Measurements from ENCODE around the gene GRID1. TPM values are rescaled to one million over a fixed set of nuclear protein-coding genes. Genes with fewer than 3 reads are reported as not detected.

GRID1 gene
- total RNA-seq, 1 experiment from 2014 or later = 0.05 TPM

DNA sequence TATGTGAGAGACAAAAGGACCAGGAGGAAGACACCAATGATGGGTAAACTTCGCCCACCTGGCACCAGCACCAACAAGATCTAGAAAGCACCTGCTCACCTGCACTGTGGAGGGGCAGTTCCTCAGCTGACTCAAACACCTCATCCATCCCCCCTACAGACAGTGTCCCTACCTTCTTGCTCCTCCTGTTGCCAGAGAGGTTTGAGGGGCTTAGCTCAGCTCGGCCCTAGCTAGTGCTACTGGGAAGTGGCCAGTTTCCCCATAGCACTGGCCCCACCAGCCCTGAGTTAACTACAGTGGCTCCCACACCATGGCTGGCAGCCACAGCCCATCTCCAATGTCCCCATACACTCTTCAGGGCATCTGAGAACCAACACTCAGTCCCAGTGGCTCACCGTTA, 70.8 kb downstream of the GRID1 start:
- DNase-seq (ENCODE audit: extremely low read depth, low read depth) = no peak

DNA sequence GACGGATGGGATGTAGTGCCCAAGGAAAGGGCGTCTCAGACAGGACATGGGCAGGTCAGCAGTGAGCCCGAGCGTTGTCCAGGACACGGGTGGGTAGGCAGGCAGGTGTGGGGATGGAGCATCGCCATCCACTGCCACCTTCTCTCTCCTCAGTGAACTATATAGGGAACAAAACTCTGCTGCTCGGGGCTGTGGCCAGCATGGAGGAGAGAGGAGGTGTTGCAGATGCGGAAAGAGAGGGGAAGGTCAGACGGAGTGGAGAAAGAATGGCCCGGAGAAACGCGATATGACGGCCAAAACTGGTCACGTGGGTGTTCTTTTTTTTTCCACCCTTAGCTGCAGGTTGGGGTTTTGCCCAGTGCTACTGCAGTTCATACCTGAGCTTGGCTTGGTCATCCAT, 71.2 kb downstream of the GRID1 start:
- DNase-seq (ENCODE audit: extremely low read depth, low read depth) = no peak

DNA sequence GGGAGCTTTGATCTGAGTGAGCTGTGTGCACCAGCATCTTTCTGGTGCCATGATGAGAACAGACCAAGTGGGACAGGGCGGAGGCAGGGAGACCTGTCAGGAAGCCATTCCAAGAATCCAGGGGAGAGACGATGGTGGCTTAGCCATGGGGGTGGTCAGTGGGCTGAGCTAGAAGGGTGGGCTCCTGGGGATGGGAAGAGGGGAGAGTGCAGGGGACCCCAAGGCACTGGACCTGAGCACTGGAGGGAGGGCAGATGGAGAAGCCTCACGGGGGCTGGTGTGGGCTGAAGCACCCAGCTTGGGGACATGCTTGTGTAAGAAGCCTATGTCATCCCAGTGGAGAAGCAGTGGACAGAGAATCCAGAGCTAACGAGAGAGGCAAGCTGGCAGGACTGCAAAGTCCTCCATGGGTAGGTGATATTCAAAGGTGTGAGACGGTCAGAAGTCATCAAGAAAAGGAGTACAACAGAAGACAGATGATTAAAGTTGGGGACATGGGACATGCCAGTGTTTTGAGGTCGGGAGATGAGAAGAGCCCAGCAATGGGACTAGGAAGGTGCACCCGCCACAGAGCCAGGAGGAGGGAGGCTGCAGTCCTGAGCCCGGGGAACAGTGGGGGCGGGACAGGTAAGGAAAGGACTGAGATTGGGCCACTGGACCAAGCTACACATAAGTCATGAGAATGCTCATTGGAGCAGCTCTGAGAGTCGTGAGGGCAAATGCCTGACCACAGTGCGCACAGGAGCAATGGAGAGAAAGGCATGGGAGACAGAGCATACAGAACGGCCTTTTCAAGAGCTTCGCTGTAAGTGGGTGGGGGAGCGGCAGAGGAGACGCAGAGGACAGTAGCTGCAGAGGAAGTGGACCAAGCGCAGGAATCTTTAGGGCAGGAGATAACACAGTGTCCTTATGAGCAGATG, 72.0 kb downstream of the GRID1 start:
- no peak for DNase-seq (ENCODE audit: extremely low read depth, low read depth)

DNA sequence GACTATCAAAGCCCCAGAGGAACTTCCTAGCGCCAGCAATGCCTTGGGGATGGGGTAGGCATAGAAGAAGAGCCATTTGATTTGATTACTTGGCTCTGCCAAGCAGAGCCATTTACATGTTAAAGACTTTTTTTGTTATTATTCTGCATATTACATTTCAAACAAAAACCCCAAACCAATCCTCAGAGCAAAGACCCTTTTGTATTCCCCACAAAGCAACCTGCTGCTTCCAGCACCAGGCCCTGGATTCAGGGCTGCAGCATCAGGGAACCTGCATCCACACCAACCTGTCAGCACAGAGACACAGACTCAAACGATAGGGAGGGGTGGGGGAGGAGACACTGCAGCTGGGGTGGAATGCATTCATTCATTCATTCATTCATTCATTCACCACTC, 73.2 kb downstream of the GRID1 start:
- no peak for DNase-seq (ENCODE audit: extremely low read depth, low read depth)

DNA sequence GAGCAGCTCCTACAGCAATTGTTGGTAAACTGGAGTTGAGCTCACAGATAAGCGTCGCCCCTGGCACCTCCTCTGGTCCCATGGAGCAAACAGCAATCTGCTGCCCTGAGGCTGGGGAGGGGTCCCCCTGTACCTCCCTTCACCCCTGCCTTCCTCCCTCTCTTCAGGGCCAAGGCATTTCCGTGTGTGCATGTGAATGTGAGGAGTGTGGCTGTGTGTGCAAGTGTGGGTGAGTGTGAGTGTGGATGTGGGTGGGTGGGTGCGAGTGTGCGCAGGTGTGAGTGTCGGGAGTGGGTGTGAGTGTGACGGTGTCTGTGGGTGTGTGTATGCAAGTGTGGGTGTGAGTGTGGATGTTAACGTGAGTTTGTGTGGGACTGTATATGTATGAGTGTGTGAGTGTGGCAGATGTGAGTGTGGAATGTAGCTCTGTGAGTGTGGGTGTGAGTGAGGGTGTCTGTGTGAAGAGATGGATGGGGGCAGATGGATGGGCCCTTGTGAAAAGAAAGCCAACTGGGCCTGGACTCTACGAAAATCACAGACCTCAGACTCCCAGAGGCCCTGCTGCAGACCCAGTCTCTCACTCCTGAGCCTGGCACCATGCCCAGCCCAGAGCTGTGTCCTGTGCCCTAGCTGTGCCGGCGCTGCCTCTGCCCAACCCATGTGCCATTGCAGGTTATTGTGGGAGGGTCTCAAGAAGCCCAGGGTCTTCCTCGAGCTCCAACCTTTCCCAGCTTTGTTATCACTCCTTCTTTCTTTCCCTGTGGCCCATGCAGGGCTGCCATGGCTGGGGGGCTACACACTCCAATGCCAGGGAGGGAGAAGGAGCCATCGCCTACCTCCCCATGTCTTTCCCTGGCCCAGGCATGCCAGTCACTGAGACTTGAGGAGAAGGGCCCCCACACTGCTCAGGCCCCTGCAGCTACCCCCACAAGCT, 73.9 kb downstream of the GRID1 start:
- DNase-seq (ENCODE audit: extremely low read depth, low read depth) = no peak

DNA sequence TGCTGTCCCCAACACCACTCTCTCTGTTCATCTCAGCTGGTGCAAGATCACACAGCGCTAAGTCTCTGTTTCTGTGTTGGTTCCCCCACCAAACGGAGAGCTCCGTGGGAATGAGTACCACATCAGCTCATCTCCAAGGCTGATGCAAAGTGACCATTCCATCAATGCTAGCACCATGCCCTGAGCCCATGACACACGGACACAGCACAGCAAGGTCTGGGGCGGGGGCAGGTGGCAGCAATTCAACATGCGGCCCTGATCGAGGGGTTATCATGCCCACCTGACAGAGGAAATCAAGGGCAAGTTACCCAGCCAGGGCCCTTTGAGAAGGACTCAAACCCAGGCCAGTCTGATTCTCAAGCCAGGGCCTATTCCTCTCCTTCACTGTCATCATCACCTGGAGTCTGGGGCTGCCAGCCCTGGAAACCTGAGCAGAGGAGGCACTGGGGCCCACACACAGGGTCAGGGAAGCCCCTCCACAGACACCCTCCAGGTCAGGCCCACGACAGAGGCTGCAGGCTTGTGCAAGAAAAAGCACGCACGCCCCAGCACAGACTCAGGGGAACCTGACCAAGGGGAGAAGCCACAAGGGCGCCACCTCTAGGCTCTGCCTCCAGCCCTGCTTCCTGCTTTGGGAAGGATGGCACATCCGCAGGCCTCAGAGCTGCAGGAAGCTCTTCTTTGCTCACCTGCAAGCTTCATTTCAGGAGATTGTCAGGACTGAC, 74.8 kb downstream of the GRID1 start:
- DNase-seq (ENCODE audit: extremely low read depth, low read depth) = no peak

DNA sequence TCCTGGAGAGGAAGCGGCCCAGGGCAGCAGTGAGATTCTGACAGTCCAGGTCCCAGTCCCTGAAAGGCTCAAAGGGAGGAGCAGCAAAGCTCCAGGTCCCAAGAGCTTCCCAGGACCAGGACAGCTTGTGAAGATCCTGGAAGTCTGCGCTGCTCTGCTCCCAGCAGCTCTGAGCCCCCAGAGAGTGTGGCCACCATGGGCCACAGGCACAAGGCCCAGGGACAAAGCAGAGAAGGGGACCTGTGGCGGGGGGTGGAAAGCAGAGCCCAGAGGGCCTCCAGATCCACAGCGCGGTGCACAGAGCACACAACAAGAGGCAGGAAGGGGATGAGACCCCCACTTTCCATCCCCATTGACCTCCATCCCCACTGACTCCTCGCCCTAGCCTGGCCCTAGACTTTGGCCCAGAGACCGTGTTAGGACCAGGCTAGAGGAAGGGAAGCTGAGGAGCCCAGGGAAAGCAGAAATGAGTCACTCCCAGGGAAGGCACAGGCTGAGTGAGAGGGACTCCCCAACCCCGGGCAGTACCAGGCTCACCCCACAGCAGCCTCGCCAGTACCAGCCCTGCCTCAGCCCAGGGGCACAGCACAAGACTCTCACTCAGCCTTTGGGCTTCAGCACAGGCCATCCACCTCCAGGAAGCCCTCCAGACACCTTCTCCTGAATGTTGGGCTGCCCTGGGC, 75.5 kb downstream of the GRID1 start:
- DNase-seq (ENCODE audit: extremely low read depth, low read depth) = no peak

DNA sequence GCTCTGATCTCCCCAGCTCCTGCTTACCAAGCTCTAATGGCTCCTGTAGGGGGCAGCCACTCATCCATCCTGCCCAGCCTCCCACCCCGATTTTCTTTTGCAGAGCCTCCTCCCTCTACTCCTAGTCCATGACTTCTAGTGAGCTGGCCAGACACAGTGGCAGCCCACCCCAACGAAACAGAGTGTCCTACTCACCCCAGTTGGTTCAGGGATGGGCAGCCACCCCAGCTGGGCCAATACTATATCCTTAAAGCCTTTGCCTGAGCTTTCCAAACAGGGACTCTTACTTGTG, 77.1 kb downstream of the GRID1 start:
- DNase-seq (ENCODE audit: extremely low read depth, low read depth) = no peak

DNA sequence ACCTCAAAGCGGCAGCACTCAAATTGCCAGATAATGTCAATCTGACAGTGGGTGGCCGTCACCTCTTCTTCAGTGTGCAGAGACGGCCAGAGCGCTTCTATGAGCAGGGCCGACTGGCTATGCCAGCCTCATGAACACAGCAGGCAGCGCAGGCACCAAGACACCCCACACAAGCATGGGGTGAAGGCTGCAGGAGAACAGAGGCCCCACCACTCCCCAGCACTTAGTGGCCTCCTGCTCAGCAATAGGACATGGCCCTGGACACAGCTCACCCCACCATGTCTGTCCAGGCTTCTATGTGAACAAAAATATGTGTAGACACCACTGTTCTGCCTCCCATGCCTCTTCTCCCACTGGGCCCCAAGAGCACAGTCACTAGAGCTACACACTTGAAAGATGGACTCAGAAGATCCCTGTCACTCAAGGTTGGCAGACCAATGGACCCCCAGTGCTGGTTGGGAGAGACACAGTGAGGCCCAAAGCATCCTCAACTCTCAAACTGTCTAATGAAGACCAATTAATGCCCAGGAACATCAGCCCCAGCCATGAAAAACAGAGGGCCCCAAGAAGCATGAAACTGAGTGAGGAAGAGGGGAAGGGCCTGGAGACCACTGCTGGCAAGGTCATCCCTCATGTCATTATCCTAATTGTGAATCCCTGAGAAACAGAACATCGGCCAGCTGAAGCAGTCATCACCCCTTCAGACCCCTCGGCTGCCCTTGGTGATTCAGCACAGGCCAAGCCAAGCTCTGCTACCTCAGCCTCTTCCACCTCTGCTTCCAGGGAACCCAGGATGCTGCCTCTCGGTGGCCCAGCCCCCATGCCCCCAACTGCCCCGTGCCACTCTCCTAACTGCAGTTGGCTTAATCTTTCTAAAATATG, 77.7 kb downstream of the GRID1 start:
- no peak for DNase-seq (ENCODE audit: extremely low read depth, low read depth)

DNA sequence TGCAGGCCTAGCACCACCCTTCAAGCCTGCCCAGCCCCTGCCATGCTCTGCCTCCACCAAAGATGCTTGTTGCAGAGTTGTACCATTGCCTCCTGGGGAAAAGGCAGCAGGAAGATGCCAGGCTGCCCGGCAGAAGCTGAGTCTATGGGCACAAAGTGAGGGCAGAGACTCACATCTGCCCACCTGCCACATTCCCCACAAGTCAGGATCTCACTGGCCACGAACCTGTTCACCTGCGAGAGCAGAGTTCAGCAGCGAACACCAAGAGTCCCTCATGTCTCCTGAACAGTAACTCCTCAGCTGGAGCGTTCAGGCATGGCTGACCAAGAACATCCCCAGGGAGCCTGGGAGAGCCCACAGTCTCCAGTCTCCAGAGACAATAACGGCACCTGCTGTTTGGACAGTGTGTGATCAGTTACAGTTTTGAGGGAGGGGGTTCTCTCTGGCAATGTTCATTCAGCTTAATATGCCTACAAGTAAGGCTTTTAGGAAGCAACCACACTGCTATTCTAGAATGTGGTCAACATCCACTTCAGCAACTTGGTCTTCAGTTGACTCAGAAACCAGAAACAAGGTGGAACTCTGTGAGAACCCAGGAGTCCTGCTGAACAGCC, 78.5 kb downstream of the GRID1 start:
- DNase-seq (ENCODE audit: extremely low read depth, low read depth) = no peak

DNA sequence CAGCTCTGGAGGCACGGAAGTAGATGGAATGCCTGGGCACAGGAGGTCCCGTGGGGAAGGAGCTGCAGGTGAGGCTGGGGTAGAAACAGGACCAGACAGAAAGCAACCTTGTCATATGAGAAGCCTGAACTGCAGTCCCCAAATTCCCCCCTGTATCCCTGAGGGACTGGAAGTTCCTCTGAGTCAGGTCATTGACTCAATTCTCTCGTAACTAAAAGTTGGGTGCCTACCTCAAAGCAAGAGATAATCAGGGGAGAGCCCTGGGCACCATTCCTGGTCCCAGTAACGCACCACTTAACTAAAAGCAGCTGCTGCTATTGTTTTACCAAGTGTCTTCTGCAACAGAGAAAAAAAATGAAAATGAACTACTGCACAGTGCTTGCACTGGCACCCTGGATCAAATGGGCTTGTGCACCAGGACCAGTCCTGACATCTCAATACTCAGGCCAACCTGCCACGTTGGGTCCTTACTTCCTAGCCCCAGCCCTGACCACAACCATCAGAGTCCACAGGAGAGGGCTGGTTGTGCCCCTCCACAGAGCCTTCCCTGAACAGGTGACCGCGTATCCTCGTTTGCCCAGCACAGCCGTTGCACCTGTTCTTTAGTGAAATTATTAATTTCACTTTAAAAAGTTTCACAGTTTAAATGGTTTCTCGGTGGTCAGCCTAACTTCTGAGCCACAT, 79.3 kb downstream of the GRID1 start:
- DNase-seq (ENCODE audit: extremely low read depth, low read depth) = no peak

DNA sequence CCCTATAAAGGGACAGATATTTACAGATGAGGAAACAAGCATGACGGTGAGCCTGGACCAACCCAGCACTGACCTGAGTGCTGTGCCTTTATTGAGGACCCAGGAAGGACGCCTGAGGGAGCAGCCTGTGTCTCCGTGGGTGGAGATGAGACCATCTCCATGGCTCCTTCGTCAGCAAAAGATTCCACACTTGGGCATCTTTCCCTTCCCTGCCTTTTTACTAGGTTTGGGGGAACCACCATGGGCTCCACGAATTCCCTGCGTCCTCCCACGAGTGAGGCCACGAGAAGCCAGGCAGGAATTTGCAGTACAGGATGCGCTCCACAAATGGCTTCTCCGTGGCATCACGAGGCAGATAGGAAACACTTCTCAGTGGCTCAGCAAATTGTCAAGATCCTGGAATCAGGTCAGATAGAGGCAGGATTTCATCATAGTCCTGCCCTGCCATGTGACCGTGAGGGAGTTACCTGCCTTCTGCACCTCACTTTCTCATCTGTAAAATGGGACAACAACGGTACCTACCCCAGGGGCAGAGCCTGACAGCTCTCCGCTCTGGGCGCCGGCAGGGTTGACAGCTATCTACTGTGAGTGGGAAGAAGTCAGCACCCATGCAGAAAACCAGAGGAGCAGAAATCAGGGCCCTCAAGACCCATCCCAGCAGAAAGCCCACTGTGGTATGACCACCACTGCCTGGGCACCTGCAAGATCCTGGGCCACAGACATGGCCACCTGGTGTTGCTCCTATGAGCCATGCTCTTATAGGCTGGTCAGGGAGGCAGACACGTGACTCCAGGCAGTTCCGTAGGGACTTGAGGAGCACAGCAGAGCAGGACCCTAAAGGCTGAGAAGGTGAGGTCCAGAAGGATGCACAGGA, 80.1 kb downstream of the GRID1 start:
- DNase-seq (ENCODE audit: extremely low read depth, low read depth) = no peak

DNA sequence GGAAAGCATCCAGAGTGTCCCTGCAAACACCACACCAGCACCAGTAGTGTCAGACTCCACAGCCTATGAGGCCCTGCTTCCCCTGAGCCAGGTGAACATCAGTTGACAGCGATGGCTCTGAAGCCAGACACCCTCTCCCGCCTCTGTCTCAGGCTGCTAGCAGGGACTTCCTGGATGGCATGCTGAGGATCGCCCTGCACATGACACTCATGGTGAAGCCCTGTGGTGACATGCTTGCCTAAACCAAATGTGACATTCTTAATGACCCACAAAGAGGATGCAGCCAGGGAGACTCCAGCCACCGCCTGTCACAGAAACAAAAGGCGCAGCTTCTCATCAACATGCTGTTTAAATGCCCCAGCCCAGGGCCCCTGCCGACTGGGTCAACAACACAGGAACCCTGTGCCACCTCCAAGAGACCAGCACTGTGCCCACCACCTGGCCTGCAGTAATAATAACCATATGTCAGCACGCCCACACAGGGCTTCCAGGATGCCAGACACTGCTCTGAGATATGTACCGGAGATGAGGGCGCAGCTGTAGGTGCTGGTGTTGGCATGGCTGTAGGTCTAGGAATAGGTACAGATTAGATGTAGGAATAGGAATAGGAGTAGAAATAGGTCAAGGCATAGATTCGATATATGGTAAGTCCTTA, 81.3 kb downstream of the GRID1 start:
- DNase-seq (ENCODE audit: extremely low read depth, low read depth) = no peak

DNA sequence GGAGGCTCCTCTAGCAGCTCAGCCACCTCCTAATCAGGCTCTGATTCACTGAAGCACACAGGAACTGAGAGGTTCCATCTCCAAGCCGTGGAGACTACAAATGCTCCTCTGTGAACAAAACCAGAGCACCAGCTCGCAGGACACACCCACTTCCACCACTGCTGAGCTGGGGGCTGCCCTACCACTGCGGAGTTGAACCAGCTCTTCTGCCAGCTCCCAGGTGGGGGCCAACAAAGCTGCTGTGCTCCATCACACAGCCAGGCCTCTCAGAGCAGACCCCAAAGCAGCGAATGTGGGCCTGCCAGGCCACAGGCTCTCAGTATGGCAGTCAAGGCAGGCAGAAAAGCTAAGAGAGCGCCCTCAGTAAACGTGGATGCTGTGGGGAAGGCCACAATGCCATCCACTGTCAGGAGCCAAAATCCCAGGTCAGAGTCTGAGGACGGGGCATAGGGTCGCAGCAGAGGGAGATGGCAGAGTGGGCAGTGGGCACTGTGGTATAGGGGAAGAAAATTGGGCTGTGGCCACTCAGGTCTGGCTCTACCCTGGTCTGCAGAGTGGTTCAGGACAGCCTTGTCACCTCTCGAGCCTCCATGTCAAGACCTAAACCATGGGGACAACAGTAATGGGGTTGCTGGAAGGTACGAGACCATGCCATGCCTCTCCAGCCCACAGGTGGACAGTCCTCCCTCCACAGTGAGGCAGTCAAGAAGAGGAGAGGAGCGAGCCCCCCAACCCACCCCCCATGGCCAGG, 82.1 kb downstream of the GRID1 start:
- DNase-seq (ENCODE audit: extremely low read depth, low read depth) = no peak

DNA sequence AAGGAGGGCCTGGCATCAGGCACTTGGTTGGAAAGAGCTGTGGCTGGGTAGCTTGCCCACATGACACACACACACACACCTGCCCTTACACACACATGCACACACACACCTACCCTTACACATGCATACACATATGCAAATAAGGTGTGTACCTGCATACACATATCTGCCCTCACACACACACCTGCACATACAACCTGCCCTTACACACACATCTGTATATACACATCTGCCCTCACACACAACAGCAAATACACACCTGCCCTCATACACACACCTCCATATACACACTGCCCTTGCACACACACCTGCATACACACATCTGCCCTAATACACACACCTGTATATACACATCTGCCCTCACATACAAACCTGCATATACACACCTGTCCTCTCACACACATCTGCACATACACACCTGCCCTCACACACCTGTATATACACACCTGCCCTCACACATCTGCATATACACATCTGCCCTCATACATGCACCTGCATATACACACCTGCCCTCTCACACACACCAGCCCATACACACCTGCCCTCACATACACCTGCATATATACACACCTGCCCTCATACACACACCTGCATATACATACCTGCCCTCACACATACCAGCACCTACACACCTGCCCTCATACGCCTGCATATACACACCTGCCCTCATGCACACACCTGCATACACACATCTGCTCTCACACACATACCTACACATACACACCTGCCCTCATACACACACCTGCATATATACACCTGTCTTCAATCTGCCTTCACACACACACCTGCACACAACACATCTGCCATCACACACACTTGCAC, 82.9 kb downstream of the GRID1 start:
- no peak for DNase-seq (ENCODE audit: extremely low read depth, low read depth)

Measured in NCI-H460 (cell line).